GM10248 (cell line): ENCODE results near the gene C9orf57.

Experiments used
- CTCF ChIA-PET: fragments of 300-600 bp; sonication (Branson Sonifier 250); formaldehyde crosslinking; extraction: SDS; loops from one replicate; lab custom pipeline; 2021; ENCODE audit warnings: antibody characterized with exemption; lab: Yijun Ruan, JAX
- POLR2A ChIA-PET: fragments of 350-650 bp; sonication (Branson Sonifier 250); formaldehyde crosslinking; extraction: SDS; loops from one replicate; lab custom pipeline; 2020; ENCODE audit warnings: antibody characterized with exemption; lab: Yijun Ruan, JAX
- DNase-seq: peaks from one replicate; pipeline ENCODE4 v3.0.0; 2012; ENCODE audit errors: extremely low spot score
- CTCF ChIP-seq: IDR thresholded peaks from 2 replicates; pipeline ENCODE4 v1.5.1; 2012; ENCODE audit warnings: mild to moderate bottlenecking, low read depth; ENCODE audit errors: extremely low read depth, missing control alignments, control extremely low read depth

The C9orf57 gene

DNA sequence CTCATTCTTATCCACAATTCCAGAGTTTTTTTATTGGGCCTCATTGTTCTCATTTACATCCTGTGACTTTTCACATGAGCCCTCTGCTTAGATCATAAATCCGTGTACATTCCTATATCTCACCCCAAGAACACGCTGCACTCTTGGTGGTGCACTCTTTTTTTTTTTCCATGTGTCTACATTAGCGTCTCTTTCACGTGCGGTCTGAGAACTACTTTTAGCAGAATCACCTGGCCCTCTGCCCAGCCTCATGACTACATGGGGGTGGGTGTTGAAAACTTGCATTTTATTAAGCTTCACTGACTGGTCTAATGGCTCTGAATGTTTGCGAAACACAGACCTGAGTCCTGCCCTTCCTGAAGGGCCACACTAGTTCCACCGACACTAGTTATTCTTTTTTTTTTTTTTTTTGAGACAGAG lies 18.6 kb downstream of the C9orf57 start:
- ChIA-PET POLR2A (no interaction called here), CTCF (interaction anchor here (1.0 to 6.0 kb wide), 2 partner anchors 231 to 780 kb away, joined by 3 to 193 read pairs; no protein-coding TSS in a partner anchor)
- no peak for DNase-seq
- no peak for TF ChIP-seq CTCF

- CTCF ChIA-PET: interaction anchor here (1.0 to 6.0 kb wide), 2 partner anchors 231 to 781 kb away, joined by 3 to 193 read pairs; no protein-coding TSS in a partner anchor
- POLR2A ChIA-PET: no interaction called here
- no peak for TF ChIP-seq CTCF
- no peak for DNase-seq
Observed at GRCh38 chr9:72041369-72041768, 19.0 kb downstream of the C9orf57 start.

DNA sequence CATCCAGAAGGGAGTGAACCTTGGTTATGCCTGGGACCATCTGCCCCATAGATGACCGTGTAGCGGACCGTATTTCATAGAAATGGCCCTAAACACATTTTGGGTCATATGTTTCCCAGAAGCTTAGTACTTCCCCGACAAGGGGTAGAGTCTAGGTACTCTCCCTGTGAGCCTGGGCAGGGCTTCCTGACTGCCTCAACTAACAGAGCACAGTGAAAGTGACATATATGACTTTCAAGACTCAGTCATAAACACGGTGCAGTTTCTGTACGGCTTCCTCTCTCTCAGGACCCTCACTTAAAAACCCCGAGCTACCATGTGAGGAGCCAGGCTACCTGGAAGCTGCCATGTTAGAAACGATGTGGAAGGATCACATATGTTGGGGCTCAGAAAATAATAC lies 20.9 kb downstream of the C9orf57 start:
- DNase-seq: peak; percentile 26
- no peak for TF ChIP-seq CTCF
- CTCF ChIA-PET: interaction anchor here (0.6 to 6.4 kb wide), 72 partner anchors 9 to 1043 kb away, joined by 3 to 193 read pairs (median 4); no protein-coding TSS in a partner anchor
- POLR2A ChIA-PET: no interaction called here

DNA sequence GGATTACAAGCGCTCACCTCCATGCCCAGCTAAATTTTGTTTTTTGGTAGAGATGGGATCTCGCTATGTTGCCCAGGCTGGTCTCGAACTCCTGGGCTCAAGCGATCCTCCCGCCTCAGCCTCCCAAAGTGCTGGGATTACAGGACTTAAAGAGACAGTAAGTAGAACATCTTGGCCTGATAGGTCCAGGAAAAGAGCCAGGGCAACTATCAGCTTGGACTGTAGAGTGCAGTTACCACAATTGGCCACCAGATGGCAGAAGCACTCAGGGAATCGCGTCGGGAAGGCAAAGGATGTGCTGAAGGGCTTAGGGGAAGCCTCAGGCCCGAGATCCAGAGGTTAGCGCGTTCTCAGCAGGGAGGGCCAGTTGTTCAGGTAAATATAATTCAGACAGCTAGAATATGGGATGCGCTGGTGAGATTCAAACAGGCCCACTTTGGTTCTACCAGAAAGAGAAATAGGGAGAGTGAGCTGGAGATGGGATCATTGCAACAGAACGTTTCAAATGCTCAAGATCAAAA lies 21.5 kb downstream of the C9orf57 start:
- TF ChIP-seq CTCF: peak; percentile 95
- DNase-seq: peak; percentile 79
- ChIA-PET POLR2A (interaction anchor here (0.6 kb wide), 1 partner anchor 22 kb away, joined by 4 read pairs; no protein-coding TSS in a partner anchor), CTCF (interaction anchor here (0.6 to 6.4 kb wide), 80 partner anchors 9 to 1043 kb away, joined by 3 to 193 read pairs (median 4); no protein-coding TSS in a partner anchor)

GRCh38 chr9:72038408-72038807 lies 22.0 kb downstream of the C9orf57 start:
- no peak for TF ChIP-seq CTCF
- POLR2A ChIA-PET: interaction anchor here (0.6 kb wide), 1 partner anchor 22 kb away, joined by 4 read pairs; no protein-coding TSS in a partner anchor

DNA sequence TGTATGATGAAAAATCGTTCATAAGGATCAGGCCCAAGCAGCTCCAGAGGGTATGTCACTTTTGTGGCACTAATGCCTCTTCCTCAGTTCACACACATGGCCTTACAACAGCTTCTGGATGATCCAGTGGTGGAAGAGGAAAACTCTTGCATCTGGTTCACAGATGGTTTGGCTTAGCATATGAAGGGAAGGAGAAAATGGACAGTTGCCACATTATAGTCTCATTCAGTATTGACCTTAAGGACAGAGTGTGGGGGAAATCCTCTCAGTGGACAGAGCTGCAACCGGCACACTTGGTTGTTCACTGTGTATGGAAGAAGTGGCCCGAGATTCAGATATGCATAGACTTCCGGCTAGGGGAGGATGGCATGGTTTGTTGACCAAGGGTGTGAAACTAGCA lies 22.8 kb downstream of the C9orf57 start:
- no peak for TF ChIP-seq CTCF
- ChIA-PET CTCF (interaction anchor here (6.0 to 6.4 kb wide), 2 partner anchors 12 to 235 kb away, joined by 90 to 193 read pairs; no protein-coding TSS in a partner anchor), POLR2A (no interaction called here)
- DNase-seq: no peak

More at GRCh38 chr9:72038408-72038807, 22.0 kb downstream of the C9orf57 start:
- DNase-seq: no peak
- CTCF ChIA-PET: interaction anchor here (0.6 to 6.4 kb wide), 59 partner anchors 8 to 1044 kb away, joined by 3 to 193 read pairs (median 5); no protein-coding TSS in a partner anchor
